Gastrocnemius medialis (tissue), 4 donors: ENCODE results near the gene ATP2B1. TPM values are rescaled to one million over a fixed set of nuclear protein-coding genes. Genes with fewer than 3 reads are reported as not detected.

Source experiments
- ATAC-seq, 2 donors: fragments of 150-250 bp; one replicate each; pipeline ENCODE4 v1.9.1; 2016
- DNase-seq, 2 donors: peaks; one replicate each; pipeline ENCODE4 v3.0.0-alpha.2; 2019
- H3K27ac ChIP-seq, 4 donors: fragments of 200-600 bp; sonication (generic); 1 replicate in 1 of 4; 2 replicates in 3 of 4; pipeline ENCODE4 v1.5.1; 2016 to 2018; ENCODE audit warnings: mild to moderate bottlenecking in 2 of 4, moderate library complexity in 1 of 4
- H3K27me3 ChIP-seq, 3 donors: fragments of 200-600 bp; sonication (generic) in 2 of 3; 1 replicate in 1 of 3; 2 replicates in 2 of 3; pipeline versions ENCODE4 v1.5.1 to v1.6.0; 2016 to 2019; ENCODE audit warnings: mild to moderate bottlenecking in 1 of 3, moderate library complexity in 1 of 3
- H3K36me3 ChIP-seq, 2 donors: fragments of 200-600 bp; sonication (generic) in 1 of 2; one replicate each; pipeline ENCODE4 v1.5.1; 2017 to 2018
- H3K4me1 ChIP-seq, 2 donors: fragments of 200-600 bp; sonication (generic) in 1 of 2; one replicate each; pipeline ENCODE4 v1.5.1; 2016 to 2017; ENCODE audit warnings: mild to moderate bottlenecking in 2 of 2
- H3K4me3 ChIP-seq, 4 donors: fragments of 200-600 bp; sonication (generic) in 3 of 4; 1 replicate in 1 of 4; 2 replicates in 3 of 4; pipeline ENCODE4 v1.5.1; 2016 to 2019; ENCODE audit warnings: mild to moderate bottlenecking in 2 of 4
- H3K9me3 ChIP-seq, 3 donors: fragments of 200-600 bp; sonication (generic) in 2 of 3; 1 replicate in 1 of 3; 2 replicates in 2 of 3; pipeline ENCODE4 v1.5.1; 2016 to 2019
- CTCF ChIP-seq, 5 experiments: fragments of 450-650 bp in 3 of 5; fragments of 200-600 bp in 2 of 5; sonication (generic) in 2 of 5; IDR thresholded peaks in 4 of 5; conservative IDR thresholded peaks in 1 of 5; 1 replicate in 4 of 5; 2 replicates in 1 of 5; pipeline ENCODE4 v1.5.1; 2016 to 2019; ENCODE audit warnings: antibody characterized with exemption in 5 of 5, mild to moderate bottlenecking in 3 of 5, moderate library complexity in 3 of 5
- POLR2A ChIP-seq, 2 donors: fragments of 450-650 bp; IDR thresholded peaks; one replicate each; pipeline ENCODE4 v1.6.1; 2017; ENCODE audit warnings: antibody characterized with exemption in 2 of 2, mild to moderate bottlenecking in 2 of 2, moderate library complexity in 2 of 2
- in situ Hi-C, 4 donors: fragments of 200-750 bp; cut with MboI; loops; one replicate each; pipeline versions ENCODE4 v1.15.0 to v1.8.0; 2017; ENCODE audit warnings: low sequenced_read_pairs in 4 of 4
- intact Hi-C: fragments of 100-400 bp; cut with DNase I; formaldehyde crosslinking; loops from one replicate; pipeline ENCODE4 v1.15.1; 2023; ENCODE audit warnings: low total_unique reads
- total RNA-seq, 4 donors: library from RNA; depleted of rRNA; stranded (reverse); fragments of >200 nt; gene quantifications; one replicate each; pipeline versions ENCODE4 v1.1.0 to v1.2.3, GENCODE V29; 2016

The ATP2B1 gene
- total RNA-seq, 4 donors from 2014 or later, result 32.9 to 52.8 (median 47.1) TPM

- in situ Hi-C loops, result no loop called here
- H3K4me1 ChIP-seq, result peaks cover 22 to 34% of the 10 kb centered on the region in 2 donors
- TF ChIP-seq CTCF (IDR thresholded peaks at IDR 0.05 in 4 of 5, conservative IDR thresholded peaks at IDR 0.05 in 1 of 5) (no peak), POLR2A (IDR thresholded peaks at IDR 0.05) (no peak)
- H3K4me3 ChIP-seq, result no peak overlapping the region
- ATAC-seq (no peak), DNase-seq (no peak)
- H3K27me3 ChIP-seq, result no peaks in the 10 kb centered on the region
- H3K9me3 ChIP-seq, result no peaks in the 10 kb centered on the region
- intact Hi-C loops, result no loop called here
- H3K27ac ChIP-seq, result no peak overlapping the region
- no peaks in the 10 kb centered on the region for H3K36me3 ChIP-seq
Observed at GRCh38 chr12:89657066-89657465, 51.6 kb downstream of the ATP2B1 start.

GRCh38 chr12:89655841-89656240, 52.8 kb downstream of the ATP2B1 start:
- intact Hi-C loops, result no loop called here
- in situ Hi-C loops, result no loop called here
- Histone ChIP-seq H3K4me1 (peaks cover 14 to 22% of the 10 kb centered on the region in 2 donors), H3K27me3 (no peaks in the 10 kb centered on the region), H3K36me3 (no peaks in the 10 kb centered on the region), H3K4me3 (no peak overlapping the region), H3K27ac (no peak overlapping the region), H3K9me3 (no peaks in the 10 kb centered on the region)
- no peak for ATAC-seq
- no peak for DNase-seq
- no peak for TF ChIP-seq CTCF (IDR thresholded peaks at IDR 0.05 in 4 of 5, conservative IDR thresholded peaks at IDR 0.05 in 1 of 5)
- TF ChIP-seq POLR2A (IDR thresholded peaks at IDR 0.05), result no peak

- DNase-seq (no peak), ATAC-seq (no peak)
- H3K9me3 ChIP-seq, result no peaks in the 10 kb centered on the region
- intact Hi-C loops, result no loop called here
- H3K4me1 ChIP-seq, result peaks cover 0 to 5% of the 10 kb centered on the region in 2 donors
- no peak overlapping the region for H3K4me3 ChIP-seq
- TF ChIP-seq POLR2A (IDR thresholded peaks at IDR 0.05), result no peak
- no peak for TF ChIP-seq CTCF (IDR thresholded peaks at IDR 0.05 in 4 of 5, conservative IDR thresholded peaks at IDR 0.05 in 1 of 5)
- in situ Hi-C loops, result no loop called here
- no peaks in the 10 kb centered on the region for H3K27me3 ChIP-seq
- no peak overlapping the region for H3K27ac ChIP-seq
- H3K36me3 ChIP-seq, result no peaks in the 10 kb centered on the region
Observed at GRCh38 chr12:89651192-89651591, 57.4 kb downstream of the ATP2B1 start.

- DNase-seq (no peak), ATAC-seq (no peak)
- no peak overlapping the region for H3K4me3 ChIP-seq
- in situ Hi-C loops (no loop called here), intact Hi-C loops (no loop called here)
- H3K27ac ChIP-seq, result no peak overlapping the region
- no peaks in the 10 kb centered on the region for H3K36me3 ChIP-seq
- H3K27me3 ChIP-seq, result no peaks in the 10 kb centered on the region
- H3K9me3 ChIP-seq, result no peaks in the 10 kb centered on the region
- peaks cover 0 to 5% of the 10 kb centered on the region in 2 donors for H3K4me1 ChIP-seq
- no peak for TF ChIP-seq CTCF (IDR thresholded peaks at IDR 0.05 in 4 of 5, conservative IDR thresholded peaks at IDR 0.05 in 1 of 5)
- no peak for TF ChIP-seq POLR2A (IDR thresholded peaks at IDR 0.05)
Observed at GRCh38 chr12:89650239-89650638, 58.4 kb downstream of the ATP2B1 start.

GRCh38 chr12:89649820-89650219, 58.8 kb downstream of the ATP2B1 start:
- in situ Hi-C loops (no loop called here), intact Hi-C loops (no loop called here)
- peaks cover 0 to 3% of the 10 kb centered on the region in 2 donors for H3K4me1 ChIP-seq
- H3K27me3 ChIP-seq, result no peaks in the 10 kb centered on the region
- DNase-seq (no peak), ATAC-seq (no peak)
- no peaks in the 10 kb centered on the region for H3K9me3 ChIP-seq
- TF ChIP-seq CTCF (IDR thresholded peaks at IDR 0.05 in 4 of 5, conservative IDR thresholded peaks at IDR 0.05 in 1 of 5) (no peak), POLR2A (IDR thresholded peaks at IDR 0.05) (no peak)
- no peak overlapping the region for H3K27ac ChIP-seq
- no peak overlapping the region for H3K4me3 ChIP-seq
- H3K36me3 ChIP-seq, result no peaks in the 10 kb centered on the region
